Measurements from ENCODE around the gene KL.

The KL gene

DNA sequence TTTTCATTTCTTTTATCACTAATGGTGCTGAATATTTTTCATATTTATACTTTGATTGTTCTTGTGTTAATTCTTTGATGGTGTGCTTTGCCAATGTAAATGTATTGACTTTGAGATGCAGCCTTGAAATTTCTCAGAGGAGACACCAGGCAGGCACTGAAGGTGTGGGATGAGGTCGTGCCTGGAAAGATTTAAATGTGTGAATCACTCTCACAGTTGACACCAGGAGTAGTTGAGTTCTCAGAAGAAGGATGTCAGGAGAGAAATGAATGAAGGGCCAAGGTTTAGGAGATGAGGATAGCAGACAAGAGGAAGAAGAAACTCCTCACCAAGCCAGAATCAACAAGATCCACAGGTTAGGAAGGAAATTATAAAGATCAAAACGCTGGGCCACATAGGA is 10.1 kb upstream of the KL start:
- DNase-seq = no peak

DNA sequence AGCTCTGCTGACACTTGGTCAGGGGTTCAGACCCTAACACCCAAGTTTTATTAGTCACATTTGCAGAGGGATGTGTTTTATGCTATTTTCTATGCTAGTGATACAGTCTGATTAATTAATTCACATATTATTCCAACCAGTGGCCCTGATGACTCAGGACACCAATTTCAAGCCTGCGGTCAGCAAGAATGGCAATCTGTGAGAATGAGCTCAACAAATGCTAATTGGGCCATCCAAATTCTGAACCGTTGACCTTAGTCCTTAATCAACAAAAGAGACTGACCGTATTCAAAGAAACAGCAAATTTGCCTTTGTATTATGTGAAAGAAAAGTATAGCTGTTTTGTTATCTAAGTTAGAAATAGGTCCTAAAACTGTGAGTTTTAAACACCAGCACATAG is 9.6 kb upstream of the KL start:
- DNase-seq = no peak

DNA sequence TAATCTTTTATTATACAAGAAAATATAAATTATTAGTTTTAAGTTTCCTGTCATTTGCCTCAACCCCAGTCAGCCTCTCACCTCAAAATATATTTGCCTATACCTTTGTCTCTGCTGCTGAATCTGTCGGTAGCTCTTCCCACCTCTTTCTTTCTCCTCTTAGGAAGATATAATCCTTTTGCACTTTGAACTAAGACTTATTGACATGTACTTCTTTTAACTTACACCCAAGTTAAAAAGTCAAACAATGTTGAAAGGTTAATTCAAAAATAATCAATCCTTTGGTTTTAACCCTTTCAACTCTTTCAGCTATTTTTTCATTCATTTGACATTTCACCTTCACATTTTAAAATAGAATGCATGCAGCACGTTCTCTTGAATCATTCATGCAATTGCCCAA is 9.0 kb upstream of the KL start:
- DNase-seq = no peak

DNA sequence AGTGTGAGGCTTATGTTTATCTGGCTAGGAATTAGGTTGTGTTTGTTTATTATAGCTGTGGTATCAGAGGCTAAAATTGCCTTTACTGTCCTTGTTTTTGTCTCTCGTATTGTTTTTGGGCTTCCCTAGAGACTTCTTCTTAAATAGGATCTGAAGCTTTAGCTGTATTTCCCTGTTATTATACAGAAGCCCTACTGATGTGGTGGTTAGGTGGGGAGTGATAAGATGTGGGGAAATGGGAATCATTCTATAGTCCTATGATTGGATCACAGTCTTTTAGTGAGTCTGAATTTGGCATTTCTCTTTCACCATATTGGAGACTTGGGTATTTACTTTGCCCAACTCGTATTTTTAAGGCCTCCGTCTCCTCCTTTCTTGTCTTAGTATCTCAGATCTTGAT is 8.3 kb upstream of the KL start:
- DNase-seq = no peak

DNA sequence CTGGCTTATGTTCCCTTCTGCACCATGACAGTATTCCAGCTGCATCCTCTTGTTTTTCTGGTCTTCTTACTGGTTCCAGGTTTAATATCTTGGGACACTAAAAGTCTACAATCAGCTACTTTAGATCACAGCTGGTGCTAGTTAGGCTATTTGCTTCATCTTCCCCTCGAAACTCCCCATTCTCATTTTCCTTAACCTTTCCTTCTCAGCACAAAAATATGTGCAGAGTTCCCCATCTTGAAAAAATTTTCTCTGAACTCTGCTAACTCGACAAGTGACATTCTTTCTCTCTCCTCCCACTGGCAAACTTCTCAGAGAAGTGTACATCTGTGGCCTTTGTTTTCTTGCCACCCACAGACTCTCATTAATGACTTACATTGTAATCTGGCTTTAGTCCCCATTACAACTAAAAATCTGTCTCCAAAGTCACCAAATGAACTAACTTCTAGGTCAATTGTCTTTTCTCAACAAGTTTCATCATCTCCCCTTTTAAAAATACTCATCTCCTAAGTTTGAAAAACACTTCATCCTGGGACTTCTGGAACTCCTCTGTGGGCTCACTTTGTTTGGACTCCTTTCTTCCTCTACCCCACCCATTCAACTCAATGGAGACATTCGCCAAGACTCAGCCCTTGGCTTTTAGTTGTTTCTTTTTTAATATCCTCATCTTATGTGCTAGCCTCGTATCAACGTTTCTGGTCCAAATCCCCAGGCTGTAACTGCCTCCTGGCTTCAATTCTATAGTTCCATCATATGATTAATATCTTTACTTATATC is 7.1 kb upstream of the KL start:
- DNase-seq = no peak

DNA sequence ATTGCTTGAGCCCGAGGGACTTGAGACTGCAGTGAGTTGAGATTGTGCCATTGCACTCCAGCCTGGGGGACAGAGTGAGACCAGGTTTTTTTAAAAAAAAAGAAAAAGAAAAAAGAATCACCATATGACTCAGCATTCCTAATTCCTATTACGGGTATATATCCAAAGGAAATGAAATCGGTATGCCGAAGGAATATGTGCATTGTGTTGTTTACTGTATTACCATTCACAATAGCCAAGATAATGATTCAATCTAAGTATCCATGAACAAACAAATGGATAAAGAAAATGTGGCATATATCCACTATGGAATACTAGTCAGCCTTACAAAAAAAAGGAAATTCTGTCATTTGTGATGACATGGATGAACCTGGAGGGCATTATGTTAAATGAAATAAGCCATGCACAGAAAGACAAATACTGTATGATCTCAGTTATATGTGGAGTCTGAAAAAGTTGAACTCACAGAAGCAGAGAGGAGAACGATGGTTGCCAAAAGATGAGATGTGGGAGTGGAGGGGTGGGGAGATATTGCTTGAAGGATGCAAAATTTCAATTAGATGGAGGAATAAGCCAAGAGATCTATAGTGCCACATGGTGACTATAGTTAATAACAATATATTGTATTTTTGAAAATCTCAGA is 4.3 kb upstream of the KL start:
- no peak for DNase-seq

DNA sequence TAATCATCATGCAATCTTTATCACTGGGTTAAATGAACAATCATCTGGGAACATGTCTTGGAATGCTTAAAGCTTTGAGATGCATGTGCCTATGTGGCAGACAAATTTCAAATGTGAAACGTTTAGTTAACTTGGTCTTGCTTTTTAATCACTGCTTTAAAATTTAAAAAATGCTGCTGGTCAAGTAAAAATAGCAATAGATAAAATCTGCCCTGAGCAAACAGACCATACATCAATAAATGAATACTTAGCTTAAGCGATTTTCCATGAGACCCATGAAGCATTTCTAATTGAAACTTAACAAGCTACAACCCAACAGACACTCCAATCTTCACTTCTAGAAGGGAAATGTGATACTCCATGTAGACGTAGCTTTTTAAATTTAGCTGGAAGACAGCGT is 1.9 kb upstream of the KL start:
- DNase-seq = no peak

DNA sequence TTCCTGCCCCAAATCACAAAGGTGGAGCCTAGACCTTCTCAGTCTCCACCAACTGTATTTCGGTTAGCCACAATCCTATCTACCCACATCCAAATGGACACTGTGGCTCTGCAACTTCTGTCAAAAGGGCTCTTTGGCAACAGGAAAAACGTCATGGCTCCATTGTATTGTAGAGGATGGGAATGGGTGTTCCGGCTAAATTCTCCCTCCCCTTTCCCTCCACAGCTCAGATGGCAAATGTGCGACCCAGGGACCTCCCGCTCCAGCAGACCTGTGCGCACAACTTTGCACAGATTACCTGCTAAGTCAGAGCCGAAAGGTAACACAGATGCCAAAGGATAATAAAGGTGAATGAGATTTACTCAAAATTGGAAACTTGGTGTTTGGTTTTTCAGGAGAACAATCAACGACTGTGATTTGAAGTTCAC is 968 bp upstream of the KL start:
- DNase-seq = no peak

DNA sequence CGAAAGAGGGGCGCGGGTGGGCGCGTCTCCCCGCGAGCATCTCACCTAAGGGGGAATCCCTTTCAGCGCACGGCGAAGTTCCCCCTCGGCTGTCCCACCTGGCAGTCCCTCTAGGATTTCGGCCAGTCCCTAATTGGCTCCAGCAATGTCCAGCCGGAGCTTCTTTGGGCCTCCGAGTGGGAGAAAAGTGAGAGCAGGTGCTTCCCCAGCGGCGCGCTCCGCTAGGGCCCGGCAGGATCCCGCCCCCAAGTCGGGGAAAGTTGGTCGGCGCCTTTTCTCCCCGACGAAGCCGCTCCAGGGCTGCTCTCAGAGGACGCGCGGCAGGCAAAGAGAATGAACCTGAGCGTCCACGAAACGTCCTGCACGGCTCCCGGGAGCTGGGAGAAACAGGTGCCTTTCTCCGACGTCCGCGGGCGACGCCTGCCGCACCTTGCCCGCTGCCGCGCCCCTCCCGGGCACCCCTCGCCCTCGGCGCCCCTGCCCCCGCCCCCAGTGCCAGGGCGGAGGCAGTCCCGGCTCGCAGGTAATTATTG is 366 bp upstream of the KL start:
- DNase-seq = no peak

DNA sequence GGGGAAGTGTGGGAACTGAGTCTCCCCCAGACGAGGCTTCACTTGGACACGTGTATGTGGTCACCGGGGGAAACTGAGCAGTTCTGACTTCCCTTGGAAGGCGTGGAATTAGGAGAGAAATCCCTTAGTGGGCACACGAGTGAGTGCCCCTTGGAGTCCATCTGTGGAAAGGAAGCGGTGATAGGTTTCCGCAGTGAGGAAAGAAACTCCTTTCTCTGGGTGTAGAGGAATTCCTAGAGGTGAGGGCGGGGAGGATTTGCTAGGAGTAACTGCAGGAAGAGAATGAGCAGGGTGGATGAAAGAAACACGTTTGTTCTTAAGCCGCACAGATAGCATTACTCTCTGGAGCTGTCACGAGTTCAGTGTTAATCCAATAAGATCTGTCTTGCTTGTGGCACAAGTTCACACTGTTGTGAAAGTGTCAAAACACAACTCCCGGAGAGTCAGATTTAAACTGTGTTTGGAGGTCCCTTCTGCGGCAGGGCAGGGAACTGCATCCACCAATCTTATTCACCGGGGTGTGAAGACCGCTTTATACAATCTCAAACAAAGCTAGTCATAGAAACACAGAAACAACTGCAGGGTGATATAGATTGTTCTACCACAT is 1.2 kb downstream of the KL start:
- DNase-seq = no peak

DNA sequence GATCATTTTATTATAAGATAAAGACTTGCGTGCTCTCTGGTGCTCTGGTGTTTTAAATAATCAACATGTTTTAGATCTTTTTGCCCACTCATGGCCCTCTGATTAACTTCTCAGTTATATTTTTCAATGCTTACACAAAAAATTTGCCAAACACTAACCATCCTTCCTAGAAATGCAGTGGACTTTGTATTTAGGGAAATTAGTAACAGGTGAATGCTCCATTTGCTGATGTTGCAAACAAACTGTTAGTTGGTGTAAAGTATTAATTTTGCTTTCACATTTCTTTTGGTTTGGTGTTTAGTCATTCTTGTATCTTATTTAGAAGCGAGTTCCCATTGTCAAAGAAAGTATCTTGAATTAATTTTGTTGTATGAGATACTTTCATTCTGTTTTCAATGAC is 2.7 kb downstream of the KL start:
- DNase-seq = no peak

DNA sequence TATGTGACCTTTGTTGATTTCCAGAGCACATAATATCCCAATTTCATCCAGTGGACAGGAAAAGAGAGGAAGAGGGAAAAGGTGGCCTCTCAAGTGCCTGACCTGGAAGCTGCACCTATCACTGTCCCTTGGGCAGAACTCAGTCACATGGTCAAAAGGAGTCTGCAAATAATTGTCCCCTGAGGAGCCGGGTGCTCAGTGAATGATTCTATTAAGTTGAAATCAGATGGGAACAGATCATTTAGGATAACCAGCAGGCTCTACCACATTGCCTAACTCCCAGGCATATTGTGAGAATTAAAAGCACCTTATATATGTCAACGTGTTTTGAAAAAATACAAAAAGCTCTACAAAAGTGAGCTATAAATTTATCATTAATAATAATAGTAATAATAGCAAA is 6.8 kb downstream of the KL start:
- DNase-seq = no peak

DNA sequence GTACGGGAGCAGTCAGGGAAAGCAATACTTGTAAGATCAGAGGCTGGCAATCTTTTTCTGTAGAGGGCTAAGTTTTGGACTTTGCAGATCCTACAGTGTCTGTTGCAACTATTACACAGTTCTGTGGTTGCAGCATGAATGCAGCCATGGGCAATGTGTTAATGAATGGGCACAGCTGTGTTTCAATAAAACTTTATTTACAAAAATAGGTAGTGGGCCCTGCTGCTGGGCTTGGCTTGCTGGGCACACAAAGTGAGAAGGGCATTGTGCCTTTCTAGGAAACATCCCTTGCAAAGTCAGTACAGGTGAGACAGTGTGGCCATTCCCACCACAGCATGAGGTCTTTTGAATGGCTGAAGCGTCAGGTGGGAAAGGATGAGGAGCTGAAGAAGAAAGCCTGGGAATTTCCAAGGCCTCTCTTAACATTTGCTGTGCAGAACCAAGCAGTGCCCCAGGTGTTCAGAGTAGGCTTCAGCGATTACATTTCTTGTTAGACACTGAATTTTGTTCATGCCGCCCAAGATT is 9.1 kb downstream of the KL start:
- DNase-seq = no peak

DNA sequence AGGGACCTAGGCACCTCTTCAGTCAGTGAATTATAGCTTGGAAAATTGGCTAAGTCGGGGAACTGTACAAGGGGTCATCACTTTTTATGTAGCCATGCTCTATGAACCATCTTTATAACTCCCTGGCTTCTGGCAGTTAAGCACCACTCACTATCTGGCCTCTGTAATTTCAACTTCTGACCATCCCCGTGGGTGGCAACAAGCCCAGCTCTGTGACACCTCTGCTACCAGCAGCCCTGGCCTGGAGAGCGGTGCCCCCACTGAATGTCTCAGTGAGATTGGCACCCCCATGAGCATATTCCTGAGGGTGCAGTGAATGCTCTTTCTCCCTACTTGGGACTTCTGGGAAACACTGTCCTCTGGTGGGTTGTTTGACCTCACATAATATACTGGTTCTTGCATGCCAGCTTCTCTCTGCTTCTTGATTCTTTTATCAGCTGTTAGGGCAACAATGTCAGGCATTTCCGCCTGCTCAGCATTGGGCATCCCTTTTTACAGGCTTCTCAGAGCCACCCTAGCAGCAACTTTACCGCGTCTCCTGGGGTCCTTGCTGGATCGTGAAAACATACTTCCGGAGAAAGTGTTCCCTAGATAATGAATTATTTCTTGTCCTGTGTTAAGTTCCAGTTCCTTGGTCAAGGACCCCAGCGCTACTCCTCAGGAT is 10.4 kb downstream of the KL start:
- no peak for DNase-seq

DNA sequence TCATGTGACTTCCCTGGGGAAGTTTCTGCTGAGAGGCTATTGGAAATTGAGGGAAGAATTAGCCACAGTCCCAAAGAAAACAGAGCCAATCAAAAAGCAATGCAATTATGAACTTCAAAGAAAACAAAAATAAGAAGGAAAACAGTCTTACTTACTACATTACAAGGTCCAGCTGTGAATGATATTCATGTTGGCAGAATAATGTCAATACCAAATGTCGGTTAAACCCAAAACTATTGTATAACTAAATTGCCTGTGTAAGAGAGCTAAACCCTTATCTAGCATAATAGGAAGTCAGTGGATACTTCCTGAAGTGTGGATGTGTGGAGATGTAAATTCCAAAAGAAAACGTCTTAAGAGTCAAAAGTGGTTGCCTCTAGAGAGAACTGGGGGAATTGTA is 12.4 kb downstream of the KL start:
- no peak for DNase-seq

DNA sequence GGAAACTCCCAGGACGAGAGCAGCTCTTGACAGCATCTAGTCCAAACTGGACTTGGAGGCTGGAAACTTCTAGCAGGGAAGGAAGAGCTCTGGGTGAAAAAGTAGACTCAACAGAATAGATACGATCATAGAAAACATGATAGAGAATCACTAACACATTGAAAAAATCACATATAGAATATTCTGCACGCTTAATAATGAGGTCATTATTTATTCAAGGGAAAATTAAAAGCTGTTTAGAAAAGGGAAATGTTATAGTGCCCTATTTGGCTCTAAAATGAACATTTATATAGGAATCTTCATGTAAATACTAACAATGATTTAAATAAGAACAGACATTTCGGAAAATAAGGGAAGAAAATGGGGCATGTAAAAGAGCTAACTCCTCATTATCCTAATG is 15.1 kb downstream of the KL start:
- no peak for DNase-seq

DNA sequence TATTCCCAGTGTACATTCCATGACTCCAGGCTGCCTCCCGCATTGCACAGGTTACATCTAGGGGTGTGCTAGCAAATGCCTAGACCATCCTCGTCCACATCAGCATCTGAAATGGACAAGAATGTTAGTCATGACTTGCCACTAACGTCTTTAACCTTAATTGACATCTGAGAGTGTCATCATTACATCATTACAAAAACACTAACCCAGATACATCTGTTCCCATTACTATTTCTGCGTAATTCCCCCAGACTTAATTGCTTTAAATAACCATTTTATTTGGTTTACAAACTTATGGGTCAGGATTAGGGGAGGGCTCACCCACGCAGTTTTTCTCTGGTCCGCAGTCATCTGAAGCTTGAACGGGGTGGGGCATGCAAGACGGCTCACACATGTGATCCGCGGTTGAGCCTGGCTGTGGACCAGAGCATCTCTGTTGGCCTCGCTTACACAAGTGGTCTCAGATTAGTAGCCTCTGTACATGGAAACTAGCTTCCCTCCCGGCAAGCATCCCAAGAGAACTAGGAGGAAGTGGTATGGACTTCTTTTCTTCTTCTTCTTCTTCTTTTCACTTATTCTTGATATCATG is 15.9 kb downstream of the KL start:
- no peak for DNase-seq

DNA sequence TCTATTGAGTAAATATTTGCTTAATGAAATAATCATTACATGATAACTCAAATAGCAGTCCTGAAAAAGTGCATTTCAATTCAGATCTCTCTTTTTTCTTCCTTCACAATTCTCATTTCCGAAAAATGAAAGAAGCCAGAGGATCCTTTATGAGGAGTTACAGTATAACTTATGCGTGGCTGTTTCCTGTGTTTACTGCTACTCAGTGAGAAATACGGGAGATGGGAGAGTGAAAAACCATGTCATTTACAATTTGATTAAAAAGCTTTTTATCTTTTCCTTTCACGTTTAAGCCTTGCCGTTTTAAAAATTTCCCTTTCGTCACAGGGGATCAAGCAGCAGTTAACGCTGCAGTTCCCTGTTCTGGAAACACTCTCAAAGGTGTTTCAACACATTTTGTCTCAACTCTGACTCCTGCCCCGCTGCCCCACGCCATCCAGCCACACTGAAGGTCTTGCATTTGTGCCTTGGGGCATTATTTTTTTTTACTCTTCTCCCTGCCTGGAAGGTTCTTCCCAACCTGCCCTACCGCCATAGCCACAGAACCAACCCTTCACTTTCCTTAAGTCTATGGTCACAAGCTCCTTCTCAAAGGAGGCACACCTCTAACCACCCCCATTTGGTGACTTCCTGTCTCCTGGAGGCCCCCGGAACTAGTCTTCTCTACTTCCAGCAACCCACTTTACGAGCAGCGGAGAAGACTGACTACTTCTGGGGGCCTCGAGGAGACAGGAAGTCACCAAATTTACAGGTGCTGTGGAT is 17.0 kb downstream of the KL start:
- DNase-seq = no peak

DNA sequence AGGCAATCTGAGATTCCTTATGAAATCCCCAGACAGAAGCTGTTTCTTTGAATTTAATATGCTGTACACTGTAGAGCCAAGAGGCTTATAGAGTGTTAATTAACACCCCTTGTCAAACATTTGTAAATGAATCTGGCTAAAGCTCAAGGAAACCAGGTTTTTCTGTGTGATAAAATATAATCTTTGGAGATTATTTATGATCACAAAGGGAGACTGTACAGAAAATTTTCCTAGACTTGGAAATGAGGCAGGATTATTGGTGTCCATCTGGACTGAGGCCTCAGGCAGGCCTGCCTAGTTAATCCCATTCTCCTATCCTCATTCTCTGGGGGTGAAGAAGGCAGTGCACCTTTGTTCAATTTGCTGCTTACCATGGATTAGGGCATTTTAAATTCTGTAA is 17.8 kb downstream of the KL start:
- no peak for DNase-seq

DNA sequence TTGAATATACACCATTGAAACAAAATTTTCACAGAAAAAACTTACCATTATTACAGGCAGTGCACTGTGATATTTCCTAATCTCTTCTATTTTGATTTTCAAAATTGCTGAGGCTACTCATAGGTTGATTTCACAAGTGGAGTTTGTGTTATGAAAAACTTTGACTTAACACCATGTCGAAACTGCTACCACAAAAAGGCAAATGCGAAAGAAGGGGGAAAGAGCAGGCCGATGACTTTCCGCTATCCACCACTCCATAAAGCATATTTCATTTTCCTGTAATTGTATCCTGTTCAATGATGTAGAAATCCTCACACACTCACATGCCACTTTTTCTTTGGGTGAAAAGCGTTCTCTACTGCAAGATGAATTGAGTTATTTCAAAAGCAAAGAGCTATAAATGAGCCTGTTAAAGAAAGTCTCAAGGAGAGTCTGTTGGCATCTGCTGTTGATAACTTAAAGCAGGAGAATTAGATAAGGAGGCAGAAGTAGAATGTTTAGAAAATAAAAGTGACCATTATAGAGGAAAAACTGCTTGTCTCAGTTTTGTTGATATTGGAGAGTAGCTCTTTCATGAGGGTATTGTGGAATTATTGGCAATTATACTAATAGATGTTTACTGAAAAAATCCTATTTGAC is 18.8 kb downstream of the KL start:
- no peak for DNase-seq

DNA sequence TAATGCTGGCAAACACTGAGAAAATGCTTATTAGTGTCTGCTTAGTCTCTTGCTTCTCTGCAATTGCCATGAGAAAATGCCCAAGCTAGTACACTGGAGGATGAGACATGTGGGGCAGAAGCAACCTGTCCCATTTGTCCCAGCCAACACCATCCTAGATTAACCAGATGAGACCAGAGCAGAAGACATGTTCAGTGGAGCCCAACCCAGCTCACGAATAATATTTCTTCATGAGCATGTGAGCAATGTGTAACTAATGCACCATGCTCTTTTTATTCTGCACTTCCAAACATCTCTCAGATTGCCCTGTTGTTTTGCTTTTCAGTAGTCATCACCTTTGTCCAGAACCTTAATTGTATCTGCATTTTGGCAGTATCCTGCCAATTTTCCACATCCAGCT is 21.4 kb downstream of the KL start:
- no peak for DNase-seq

DNA sequence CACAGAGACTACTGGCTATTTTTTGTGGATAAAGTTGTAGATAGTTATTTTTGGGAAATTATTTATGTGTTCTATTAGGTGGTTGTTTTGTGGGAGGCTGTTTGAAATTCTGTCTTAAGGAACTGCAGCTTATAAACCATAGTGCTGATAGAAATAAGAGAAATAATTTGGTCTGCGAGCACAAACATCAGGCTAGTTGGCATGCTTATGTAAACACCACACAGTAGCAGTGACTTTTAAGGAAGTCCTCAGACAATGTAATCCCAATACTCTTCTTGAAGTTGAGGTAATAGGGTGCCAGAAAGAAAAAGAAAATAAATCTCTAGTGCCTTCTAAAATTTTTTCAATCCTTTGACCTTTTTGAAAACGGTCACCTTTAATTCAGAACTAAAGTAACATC is 23.9 kb downstream of the KL start:
- no peak for DNase-seq

Measured in NCI-H2029 treated with DMSO at 0.1 percent for 48 hours (cell line).